Tibial nerve (tissue), 4 donors: ENCODE data around the gene UGT1A6.
"Not testable (repeated sequence)": the region's sequence is repeated elsewhere in the genome, so short reads cannot be mapped to it uniquely, and the experiment has no call there.

ENCODE experiments used
- CTCF ChIP-seq, 5 experiments: fragments of 200-600 bp in 3 of 5; fragments of 450-650 bp in 2 of 5; sonication (generic) in 3 of 5; IDR thresholded peaks; one replicate each; pipeline ENCODE4 v1.5.1; 2016 to 2019; ENCODE audit warnings: antibody characterized with exemption in 5 of 5, mild to moderate bottlenecking in 3 of 5, moderate library complexity in 2 of 5
- EP300 ChIP-seq, 2 donors: sonication (generic); formaldehyde crosslinking; IDR thresholded peaks; one replicate each; pipeline ENCODE4 v1.6.1; 2017; ENCODE audit warnings: antibody characterized with exemption in 2 of 2, mild to moderate bottlenecking in 1 of 2
- POLR2A ChIP-seq, 2 donors: fragments of 450-650 bp; IDR thresholded peaks; one replicate each; pipeline ENCODE4 v1.6.1; 2017; ENCODE audit warnings: antibody characterized with exemption in 2 of 2, mild to moderate bottlenecking in 2 of 2, moderate library complexity in 2 of 2

GRCh38 chr2:233655943-233656342 lies 36.7 kb upstream of the UGT1A6 start:
- TF ChIP-seq CTCF, EP300, POLR2A (IDR thresholded peaks at IDR 0.05): not testable (repeated sequence)
